Progenitor cell of endocrine pancreas (in vitro differentiated cells): ENCODE results near the gene BOD1L1. TPM values are rescaled to one million over a fixed set of nuclear protein-coding genes. Genes with fewer than 3 reads are reported as not detected.

ENCODE experiments used
- DNase-seq: peaks from one replicate; pipeline ENCODE4 v3.0.0; 2021; ENCODE audit warnings: low spot score; ENCODE audit not compliant: unreplicated experiment
- H3K27ac Mint-ChIP-seq: 2 replicates; pipeline ENCODE4 v1.8.0; 2021; ENCODE audit warnings: mild to moderate bottlenecking, moderate library complexity, mixed read lengths
- H3K27me3 Mint-ChIP-seq: 2 replicates; pipeline ENCODE4 v1.8.0; 2021; ENCODE audit warnings: mixed read lengths
- H3K36me3 Mint-ChIP-seq: 2 replicates; pipeline ENCODE4 v1.8.0; 2022; ENCODE audit warnings: mixed read lengths; ENCODE audit not compliant: insufficient read depth
- H3K4me1 Mint-ChIP-seq: 2 replicates; pipeline ENCODE4 v1.8.0; 2021; ENCODE audit warnings: low read depth, mixed read lengths
- H3K4me3 Mint-ChIP-seq: 2 replicates; pipeline ENCODE4 v1.8.0; 2021; ENCODE audit warnings: low read depth, mild to moderate bottlenecking, moderate library complexity, mixed read lengths
- H3K9me3 Mint-ChIP-seq: 2 replicates; pipeline ENCODE4 v1.8.0; 2021; ENCODE audit warnings: low read depth, mixed read lengths
- CTCF ChIP-seq: fragments of 200-600 bp; sonication (generic); IDR thresholded peaks from one replicate; pipeline ENCODE4 v1.5.0; 2021; ENCODE audit warnings: antibody characterized with exemption, mild to moderate bottlenecking; ENCODE audit not compliant: unreplicated experiment
- total RNA-seq: library from RNA; stranded (reverse); gene quantifications from 2 replicates; pipeline ENCODE4 v1.2.1, GENCODE V29; 2021

BOD1L1 gene
- total RNA-seq, 1 donor from 2014 or later = 42.1 TPM

GRCh38 chr4:13543839-13544605, 83.5 kb downstream of the BOD1L1 start, which contains the start of gene NKX3-2:
Gene NKX3-2 (minus strand): TSS chr4:13544508. CDS start chr4:13544414, 94 bp downstream.
- H3K27ac Mint-ChIP-seq = peak within 1 kb of the TSS; percentile 95

GRCh38 chr4:13543032-13543838, 84.3 kb downstream of the BOD1L1 start:
- peaks cover 70% of the 10 kb centered on the region for H3K27me3 Mint-ChIP-seq
- H3K9me3 Mint-ChIP-seq = no peaks in the 10 kb centered on the region
- H3K27ac Mint-ChIP-seq = peak overlapping the region; percentile 79
- H3K36me3 Mint-ChIP-seq = no peaks in the 10 kb centered on the region
- no peak for DNase-seq
- no peak for TF ChIP-seq CTCF
- peak overlapping the region; percentile 79 for H3K4me3 Mint-ChIP-seq
- H3K4me1 Mint-ChIP-seq = peaks cover 3% of the 10 kb centered on the region

More at GRCh38 chr4:13543839-13544605, 83.5 kb downstream of the BOD1L1 start, which contains the start of gene NKX3-2:
- Mint-ChIP-seq H3K4me3 (peak within 1 kb of the TSS; percentile 79), H3K4me1 (peaks cover 3% of the 10 kb centered on the region), H3K27me3 (peaks cover 70% of the 10 kb centered on the region), H3K36me3 (no peaks in the 10 kb centered on the region), H3K9me3 (no peaks in the 10 kb centered on the region)
- DNase-seq = no peak
- TF ChIP-seq CTCF = no peak

DNA sequence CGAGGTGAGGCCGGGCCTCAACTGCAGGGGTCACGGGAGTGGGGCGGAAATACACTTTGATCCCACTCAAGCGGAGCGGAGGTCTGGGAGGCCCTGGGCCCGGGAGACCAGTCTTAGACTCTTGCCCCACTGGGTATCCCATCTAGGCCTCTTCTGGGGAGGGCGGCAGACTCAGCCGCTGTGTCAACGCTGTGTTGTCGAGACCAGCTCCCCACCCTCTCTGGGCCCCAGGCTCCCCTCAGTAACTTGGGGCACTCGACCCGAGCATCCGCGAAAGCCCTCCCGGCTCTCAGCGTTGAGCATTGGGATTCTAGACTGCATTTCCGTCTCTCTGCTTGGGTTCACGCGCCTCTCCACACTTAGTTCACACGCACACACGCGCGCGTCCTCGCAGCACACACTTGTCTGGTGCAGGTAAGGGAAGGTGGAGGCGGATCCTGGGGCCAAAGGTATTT, 84.9 kb downstream of the BOD1L1 start:
- Mint-ChIP-seq H3K27me3 (peaks cover 77% of the 10 kb centered on the region), H3K9me3 (no peaks in the 10 kb centered on the region), H3K4me1 (peaks cover 3% of the 10 kb centered on the region), H3K36me3 (no peaks in the 10 kb centered on the region), H3K27ac (no peak overlapping the region), H3K4me3 (peak overlapping the region; percentile 79)
- no peak for TF ChIP-seq CTCF
- DNase-seq = no peak

GRCh38 chr4:13541720-13542576, 85.6 kb downstream of the BOD1L1 start:
- Mint-ChIP-seq H3K9me3 (no peaks in the 10 kb centered on the region), H3K4me1 (peaks cover 3% of the 10 kb centered on the region)

More at GRCh38 chr4:13541720-13542576, 85.6 kb downstream of the BOD1L1 start:
- Mint-ChIP-seq H3K27ac (no peak overlapping the region), H3K4me3 (peak overlapping the region; percentile 60), H3K27me3 (peaks cover 81% of the 10 kb centered on the region), H3K36me3 (no peaks in the 10 kb centered on the region)
- DNase-seq = peak; percentile 50
- peak; percentile 63 for TF ChIP-seq CTCF
